ENCODE results near the gene PEX5. TPM values are rescaled to one million over a fixed set of nuclear protein-coding genes. Genes with fewer than 3 reads are reported as not detected.
"Not testable (repeated sequence)": the region's sequence is repeated elsewhere in the genome, so short reads cannot be mapped to it uniquely, and the experiment has no call there.

PEX5 gene
- total RNA-seq, 1 donor from 2014 or later, result 26.8 TPM

GRCh38 chr12:7242176-7243101, 53.0 kb downstream of the PEX5 start:
- H3K27ac Mint-ChIP-seq, result no peak overlapping the region
- TF ChIP-seq, protein P1, sequence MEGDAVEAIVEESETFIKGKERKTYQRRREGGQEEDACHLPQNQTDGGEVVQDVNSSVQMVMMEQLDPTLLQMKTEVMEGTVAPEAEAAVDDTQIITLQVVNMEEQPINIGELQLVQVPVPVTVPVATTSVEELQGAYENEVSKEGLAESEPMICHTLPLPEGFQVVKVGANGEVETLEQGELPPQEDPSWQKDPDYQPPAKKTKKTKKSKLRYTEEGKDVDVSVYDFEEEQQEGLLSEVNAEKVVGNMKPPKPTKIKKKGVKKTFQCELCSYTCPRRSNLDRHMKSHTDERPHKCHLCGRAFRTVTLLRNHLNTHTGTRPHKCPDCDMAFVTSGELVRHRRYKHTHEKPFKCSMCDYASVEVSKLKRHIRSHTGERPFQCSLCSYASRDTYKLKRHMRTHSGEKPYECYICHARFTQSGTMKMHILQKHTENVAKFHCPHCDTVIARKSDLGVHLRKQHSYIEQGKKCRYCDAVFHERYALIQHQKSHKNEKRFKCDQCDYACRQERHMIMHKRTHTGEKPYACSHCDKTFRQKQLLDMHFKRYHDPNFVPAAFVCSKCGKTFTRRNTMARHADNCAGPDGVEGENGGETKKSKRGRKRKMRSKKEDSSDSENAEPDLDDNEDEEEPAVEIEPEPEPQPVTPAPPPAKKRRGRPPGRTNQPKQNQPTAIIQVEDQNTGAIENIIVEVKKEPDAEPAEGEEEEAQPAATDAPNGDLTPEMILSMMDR (IDR thresholded peaks at IDR 0.05), result no peak
- no peaks in the 10 kb centered on the region for H3K4me1 Mint-ChIP-seq
- intact Hi-C loops (cut with micrococcal nuclease), result no loop called here
- ATAC-seq (ENCODE audit: low read depth) (no peak), DNase-seq (no peak)
- peaks cover 22% of the 10 kb centered on the region for H3K27me3 Mint-ChIP-seq
- ChIA-PET CTCF (no interaction called here), POLR2A (no interaction called here)
- H3K9me3 Mint-ChIP-seq, result peaks cover 7% of the 10 kb centered on the region
- no peaks in the 10 kb centered on the region for H3K36me3 Mint-ChIP-seq (ENCODE audit: low read depth)
- H3K4me3 Mint-ChIP-seq, result no peak overlapping the region

- H3K27ac Mint-ChIP-seq; CTCF ChIA-PET; H3K4me1 Mint-ChIP-seq; DNase-seq; POLR2A ChIA-PET; H3K4me3 Mint-ChIP-seq; ATAC-seq (ENCODE audit: low read depth); H3K36me3 Mint-ChIP-seq (ENCODE audit: low read depth); intact Hi-C loops (cut with micrococcal nuclease); H3K9me3 Mint-ChIP-seq: not testable (repeated sequence)
- peaks cover 12% of the 10 kb centered on the region for H3K27me3 Mint-ChIP-seq
Measured at GRCh38 chr12:7251328-7251996, 62.0 kb downstream of the PEX5 start.

GRCh38 chr12:7259060-7259459, 69.6 kb downstream of the PEX5 start:
- ATAC-seq (ENCODE audit: low read depth) (no peak), DNase-seq (no peak)
- CTCF ChIA-PET, result no interaction called here
- Mint-ChIP-seq H3K4me1 (no peaks in the 10 kb centered on the region), H3K4me3 (no peak overlapping the region), H3K27me3 (peaks cover 17% of the 10 kb centered on the region), H3K36me3 (ENCODE audit: low read depth) (no peaks in the 10 kb centered on the region), H3K9me3 (peaks cover 2% of the 10 kb centered on the region), H3K27ac (no peak overlapping the region)
- TF ChIP-seq, protein P1 (IDR thresholded peaks at IDR 0.05), result no peak
- intact Hi-C loops (cut with micrococcal nuclease), result no loop called here
- POLR2A ChIA-PET, result no interaction called here

Other genes with a start within 250 kb of the PEX5 start
- not detected in 2 replicates for gene RNU7-1, start 245.9 kb upstream of the PEX5 start, total RNA-seq
- gene C12orf57, start 245.7 kb upstream of the PEX5 start, total RNA-seq, result 54.8 and 63.4 TPM in 2 replicates
- 371 and 393 TPM in 2 replicates for gene PTPN6, start 238.3 kb upstream of the PEX5 start, total RNA-seq
- gene PHB2, start 219.0 kb upstream of the PEX5 start, total RNA-seq, result 240 and 255 TPM in 2 replicates
- gene EMG1, start 218.8 kb upstream of the PEX5 start, total RNA-seq, result 89.2 and 91.1 TPM in 2 replicates
- gene LPCAT3, start 171.2 kb upstream of the PEX5 start, total RNA-seq, result 19.3 and 21.3 TPM in 2 replicates
- 0.71 and 1.6 TPM in 2 replicates for gene C1S, start 129.0 kb upstream of the PEX5 start, total RNA-seq
- 0.54 and 0.78 TPM in 2 replicates for gene C1R, start 97.2 kb upstream of the PEX5 start, total RNA-seq
- gene C1RL, start 80.5 kb upstream of the PEX5 start, total RNA-seq, result 13.5 and 19.2 TPM in 2 replicates
- gene RBP5, start 60.8 kb upstream of the PEX5 start, total RNA-seq, result 0.44 TPM in 1 of 2 replicates, not detected in the other
- 14.1 and 14.8 TPM in 2 replicates for gene CLSTN3, start 59.3 kb upstream of the PEX5 start, total RNA-seq
- not detected in 2 replicates for gene ACSM4, start 114.4 kb downstream of the PEX5 start, total RNA-seq